Measurements from ENCODE around the gene ARMC10. TPM values are rescaled to one million over a fixed set of nuclear protein-coding genes. Genes with fewer than 3 reads are reported as not detected.

Gene ARMC10
- total RNA-seq, 4 donors from 2014 or later: 25.7 to 44.7 (median 34.0) TPM

- Histone ChIP-seq H3K27ac (no peak overlapping the region), H3K9me3 (no peaks in the 10 kb centered on the region), H3K27me3 (no peaks in the 10 kb centered on the region), H3K36me3 (no peaks in the 10 kb centered on the region), H3K4me1 (no peaks in the 10 kb centered on the region), H3K4me3 (no peak overlapping the region)
- ATAC-seq: no peak
- no peak for TF ChIP-seq POLR2AphosphoS5 (IDR thresholded peaks at IDR 0.05)
- TF ChIP-seq EP300 (IDR thresholded peaks at IDR 0.05): no peak
- TF ChIP-seq CTCF (IDR thresholded peaks at IDR 0.05): no peak
- no peak for TF ChIP-seq POLR2A (IDR thresholded peaks at IDR 0.05)
Measured at GRCh38 chr7:103058122-103058521, 16.8 kb upstream of the ARMC10 start.

- Histone ChIP-seq H3K4me3 (no peak overlapping the region), H3K27me3 (no peaks in the 10 kb centered on the region), H3K27ac (no peak overlapping the region), H3K36me3 (no peaks in the 10 kb centered on the region), H3K9me3 (no peaks in the 10 kb centered on the region), H3K4me1 (no peaks in the 10 kb centered on the region)
- 27 to 55% methylated on average over 2 of the region's 2 CpGs for WGBS, 2 donors (ENCODE audit: low coverage in 1 of 2)
- no peak for ATAC-seq
- TF ChIP-seq POLR2AphosphoS5 (IDR thresholded peaks at IDR 0.05) (no peak), EP300 (IDR thresholded peaks at IDR 0.05) (no peak), POLR2A (IDR thresholded peaks at IDR 0.05) (no peak), CTCF (IDR thresholded peaks at IDR 0.05) (no peak)
Measured at GRCh38 chr7:103059471-103059870, 15.5 kb upstream of the ARMC10 start.

GRCh38 chr7:103063895-103064294 is 11.0 kb upstream of the ARMC10 start:
- Histone ChIP-seq H3K27ac (no peak overlapping the region), H3K9me3 (no peaks in the 10 kb centered on the region), H3K4me1 (no peaks in the 10 kb centered on the region), H3K4me3 (no peak overlapping the region), H3K36me3 (no peaks in the 10 kb centered on the region), H3K27me3 (no peaks in the 10 kb centered on the region)
- TF ChIP-seq EP300 (IDR thresholded peaks at IDR 0.05) (no peak), POLR2AphosphoS5 (IDR thresholded peaks at IDR 0.05) (no peak), CTCF (IDR thresholded peaks at IDR 0.05) (no peak), POLR2A (IDR thresholded peaks at IDR 0.05) (no peak)
- no peak for ATAC-seq
- 86 to 97% methylated on average over 1 to 3 of the region's 3 CpGs for WGBS, 2 donors (ENCODE audit: low coverage in 1 of 2)

- Histone ChIP-seq H3K27me3 (no peaks in the 10 kb centered on the region), H3K4me3 (no peak overlapping the region), H3K4me1 (no peaks in the 10 kb centered on the region), H3K36me3 (no peaks in the 10 kb centered on the region), H3K9me3 (no peaks in the 10 kb centered on the region), H3K27ac (no peak overlapping the region)
- 14% methylated on average over 1 of the region's 1 CpG; no CpG with 5 or more reads in 1 of the 2 donors for WGBS, 2 donors (ENCODE audit: low coverage in 1 of 2)
- no peak for ATAC-seq
- TF ChIP-seq EP300 (IDR thresholded peaks at IDR 0.05): no peak
- peak in 2 of 4 experiments; percentile 8 to 42 for TF ChIP-seq CTCF (IDR thresholded peaks at IDR 0.05)
Measured at GRCh38 chr7:103065667-103066066, 9.3 kb upstream of the ARMC10 start.

GRCh38 chr7:103068414-103069403 is 6.2 kb upstream of the ARMC10 start:
- no peak overlapping the region for H3K4me3 ChIP-seq
- WGBS, 2 donors (ENCODE audit: low coverage in 1 of 2): 67 to 69% methylated on average over 2 to 3 of the region's 23 CpGs
- no peaks in the 10 kb centered on the region for H3K27me3 ChIP-seq
- no peak for ATAC-seq
- TF ChIP-seq POLR2A (IDR thresholded peaks at IDR 0.05) (no peak), EP300 (IDR thresholded peaks at IDR 0.05) (no peak), CTCF (IDR thresholded peaks at IDR 0.05) (no peak), POLR2AphosphoS5 (IDR thresholded peaks at IDR 0.05) (no peak)
- H3K9me3 ChIP-seq: no peaks in the 10 kb centered on the region
- no peaks in the 10 kb centered on the region for H3K36me3 ChIP-seq
- peaks cover 0 to 4% (median 0%) of the 10 kb centered on the region in 3 donors for H3K4me1 ChIP-seq
- H3K27ac ChIP-seq: no peak overlapping the region

Measured in gastroesophageal sphincter (tissue), 4 donors.